ENCODE data around the gene KCNK5. TPM values are rescaled to one million over a fixed set of nuclear protein-coding genes. Genes with fewer than 3 reads are reported as not detected.

Gene KCNK5
- total RNA-seq, 2 experiments from 2014 or later = 4.2 to 4.8 TPM

- Mint-ChIP-seq H3K36me3 (ENCODE audit: low read depth) (no peaks in the 10 kb centered on the region), H3K9me3 (peaks cover 2% of the 10 kb centered on the region), H3K27ac (no peak overlapping the region), H3K27me3 (peaks cover 11% of the 10 kb centered on the region), H3K4me3 (no peak overlapping the region), H3K4me1 (peaks cover 6% of the 10 kb centered on the region)
- POLR2A ChIA-PET = no interaction called here
- DNase-seq = no peak
- CTCF ChIA-PET = no interaction called here
Observed at GRCh38 chr6:39260953-39261352, 31.7 kb upstream of the KCNK5 start.

- POLR2A ChIA-PET = no interaction called here
Observed at GRCh38 chr6:39260456-39260855, 31.2 kb upstream of the KCNK5 start.

GRCh38 chr6:39256294-39256940 lies 27.1 kb upstream of the KCNK5 start:
- Mint-ChIP-seq H3K4me1 (no peaks in the 10 kb centered on the region), H3K27me3 (peaks cover 30% of the 10 kb centered on the region), H3K27ac (no peak overlapping the region), H3K36me3 (ENCODE audit: low read depth) (no peaks in the 10 kb centered on the region), H3K9me3 (peaks cover 12% of the 10 kb centered on the region), H3K4me3 (no peak overlapping the region)
- no peak for DNase-seq
- ChIA-PET POLR2A (no interaction called here), CTCF (interaction anchor here (1.1 kb wide), 2 partner anchors 16 to 28 kb away, joined by 3 read pairs; no protein-coding TSS in a partner anchor)

More at GRCh38 chr6:39260456-39260855, 31.2 kb upstream of the KCNK5 start:
- no peak for DNase-seq
- H3K4me1 Mint-ChIP-seq = peaks cover 6% of the 10 kb centered on the region
- H3K36me3 Mint-ChIP-seq (ENCODE audit: low read depth) = no peaks in the 10 kb centered on the region
- CTCF ChIA-PET = interaction anchor here (1.2 to 1.7 kb wide), 2 partner anchors 9 to 137 kb away, joined by 3 to 7 read pairs; no protein-coding TSS in a partner anchor
- H3K4me3 Mint-ChIP-seq = no peak overlapping the region
- H3K27ac Mint-ChIP-seq = no peak overlapping the region
- H3K9me3 Mint-ChIP-seq = peaks cover 2% of the 10 kb centered on the region
- peaks cover 11% of the 10 kb centered on the region for H3K27me3 Mint-ChIP-seq

- Mint-ChIP-seq H3K36me3 (ENCODE audit: low read depth) (no peaks in the 10 kb centered on the region), H3K9me3 (peaks cover 9% of the 10 kb centered on the region), H3K4me1 (no peaks in the 10 kb centered on the region), H3K27ac (no peak overlapping the region), H3K27me3 (peaks cover 27% of the 10 kb centered on the region), H3K4me3 (no peak overlapping the region)
- CTCF ChIA-PET = interaction anchor here (1.1 to 1.6 kb wide), 2 partner anchors 27 to 48 kb away, joined by 3 to 6 read pairs; no protein-coding TSS in a partner anchor
- no peak for DNase-seq
- POLR2A ChIA-PET = no interaction called here
Observed at GRCh38 chr6:39254999-39255535, 25.8 kb upstream of the KCNK5 start.

DNA sequence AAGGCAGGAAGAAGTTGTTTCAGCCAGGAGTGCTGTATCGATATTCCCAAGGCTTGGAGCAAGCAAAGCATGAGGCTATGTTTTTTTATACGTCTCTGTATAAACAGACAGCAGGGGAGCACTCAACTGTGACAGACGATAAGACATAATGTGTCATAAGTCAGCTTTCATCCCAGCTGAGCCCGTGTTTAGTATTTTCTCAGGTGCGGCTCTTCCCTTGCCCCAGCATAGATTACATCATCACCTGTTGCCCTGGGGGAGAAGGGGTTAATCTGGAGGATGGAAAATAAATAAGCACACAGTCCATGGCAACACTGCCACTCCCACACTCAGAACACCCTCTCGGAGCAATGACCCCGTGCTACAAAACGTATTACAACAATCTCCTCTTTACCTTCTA lies 22.1 kb upstream of the KCNK5 start:
- no peak overlapping the region for H3K4me3 Mint-ChIP-seq
- ChIA-PET POLR2A (no interaction called here), CTCF (interaction anchor here (0.6 kb wide), 1 partner anchor 13 kb away, joined by 3 read pairs; no protein-coding TSS in a partner anchor)
- H3K27ac Mint-ChIP-seq = no peak overlapping the region
- H3K27me3 Mint-ChIP-seq = peaks cover 21% of the 10 kb centered on the region
- peaks cover 5% of the 10 kb centered on the region for H3K4me1 Mint-ChIP-seq
- H3K36me3 Mint-ChIP-seq (ENCODE audit: low read depth) = no peaks in the 10 kb centered on the region
- no peak for DNase-seq
- H3K9me3 Mint-ChIP-seq = peaks cover 9% of the 10 kb centered on the region

GRCh38 chr6:39250507-39250906 lies 21.2 kb upstream of the KCNK5 start:
- Mint-ChIP-seq H3K27me3 (peaks cover 21% of the 10 kb centered on the region), H3K36me3 (ENCODE audit: low read depth) (no peaks in the 10 kb centered on the region), H3K4me3 (no peak overlapping the region), H3K4me1 (peaks cover 5% of the 10 kb centered on the region), H3K27ac (no peak overlapping the region), H3K9me3 (peaks cover 9% of the 10 kb centered on the region)
- POLR2A ChIA-PET = no interaction called here
- DNase-seq = no peak
- CTCF ChIA-PET = interaction anchor here (0.6 kb wide), 1 partner anchor 12 kb away, joined by 3 read pairs; no protein-coding TSS in a partner anchor

DNA sequence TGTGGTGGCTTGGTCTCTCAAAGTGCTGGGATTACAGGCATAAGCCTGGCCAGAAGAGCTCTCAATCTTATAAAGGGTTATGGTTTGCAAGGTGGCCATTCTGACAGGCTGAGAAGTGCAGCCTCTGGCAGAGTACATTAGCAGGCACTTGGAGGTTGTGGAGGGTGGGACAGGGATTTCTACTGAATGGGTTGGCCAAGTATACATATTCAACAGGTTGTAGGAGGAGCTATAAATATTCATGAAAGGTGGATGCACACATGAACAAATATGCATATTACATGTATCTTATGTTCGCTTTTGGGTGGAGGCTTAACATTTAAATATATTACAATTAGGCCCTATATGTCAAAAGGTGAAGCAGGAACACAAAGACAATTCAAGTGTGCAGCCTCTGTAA lies 20.0 kb upstream of the KCNK5 start:
- ChIA-PET CTCF (interaction anchor here (1.0 kb wide), 1 partner anchor 14 kb away, joined by 3 read pairs; no protein-coding TSS in a partner anchor), POLR2A (no interaction called here)
- Mint-ChIP-seq H3K27ac (no peak overlapping the region), H3K36me3 (ENCODE audit: low read depth) (no peaks in the 10 kb centered on the region), H3K27me3 (peaks cover 20% of the 10 kb centered on the region), H3K9me3 (peaks cover 2% of the 10 kb centered on the region), H3K4me3 (no peak overlapping the region), H3K4me1 (peaks cover 5% of the 10 kb centered on the region)
- DNase-seq = no peak

GRCh38 chr6:39247667-39248194 lies 18.5 kb upstream of the KCNK5 start:
- H3K27me3 Mint-ChIP-seq = peaks cover 7% of the 10 kb centered on the region
- no peaks in the 10 kb centered on the region for H3K36me3 Mint-ChIP-seq (ENCODE audit: low read depth)
- DNase-seq = no peak
- H3K4me3 Mint-ChIP-seq = no peak overlapping the region
- POLR2A ChIA-PET = no interaction called here
- CTCF ChIA-PET = no interaction called here
- H3K9me3 Mint-ChIP-seq = no peaks in the 10 kb centered on the region
- peaks cover 5% of the 10 kb centered on the region for H3K4me1 Mint-ChIP-seq
- no peak overlapping the region for H3K27ac Mint-ChIP-seq

DNA sequence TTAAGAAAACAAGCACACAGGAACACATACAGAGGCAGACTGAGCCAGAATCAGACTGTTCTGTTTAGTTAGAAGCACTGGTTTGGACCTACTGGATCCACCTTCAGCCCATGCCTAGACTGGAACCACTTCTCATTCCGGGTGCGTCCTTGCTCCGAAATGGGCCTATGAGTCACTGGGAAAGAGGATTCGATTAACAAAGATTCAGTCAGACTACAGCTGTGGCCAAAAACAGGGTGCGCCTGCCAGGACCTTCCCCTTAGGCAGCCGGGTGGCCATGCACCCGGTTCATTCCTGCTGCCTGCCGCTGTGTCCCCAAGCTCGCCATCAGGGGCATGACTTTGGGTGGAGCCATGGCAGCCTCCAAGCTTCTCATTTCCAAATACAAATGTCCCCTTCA lies 14.5 kb upstream of the KCNK5 start:
- no peaks in the 10 kb centered on the region for H3K9me3 Mint-ChIP-seq
- H3K27me3 Mint-ChIP-seq = no peaks in the 10 kb centered on the region
- CTCF ChIA-PET = interaction anchor here (1.8 to 2.8 kb wide), 2 partner anchors 14 to 21 kb away, joined by 4 to 8 read pairs; partner anchors contain the start of gene KCNK5
- no peak overlapping the region for H3K27ac Mint-ChIP-seq
- POLR2A ChIA-PET = no interaction called here
- H3K36me3 Mint-ChIP-seq (ENCODE audit: low read depth) = no peaks in the 10 kb centered on the region
- no peak overlapping the region for H3K4me3 Mint-ChIP-seq
- H3K4me1 Mint-ChIP-seq = peaks cover 5% of the 10 kb centered on the region
- DNase-seq = no peak

DNA sequence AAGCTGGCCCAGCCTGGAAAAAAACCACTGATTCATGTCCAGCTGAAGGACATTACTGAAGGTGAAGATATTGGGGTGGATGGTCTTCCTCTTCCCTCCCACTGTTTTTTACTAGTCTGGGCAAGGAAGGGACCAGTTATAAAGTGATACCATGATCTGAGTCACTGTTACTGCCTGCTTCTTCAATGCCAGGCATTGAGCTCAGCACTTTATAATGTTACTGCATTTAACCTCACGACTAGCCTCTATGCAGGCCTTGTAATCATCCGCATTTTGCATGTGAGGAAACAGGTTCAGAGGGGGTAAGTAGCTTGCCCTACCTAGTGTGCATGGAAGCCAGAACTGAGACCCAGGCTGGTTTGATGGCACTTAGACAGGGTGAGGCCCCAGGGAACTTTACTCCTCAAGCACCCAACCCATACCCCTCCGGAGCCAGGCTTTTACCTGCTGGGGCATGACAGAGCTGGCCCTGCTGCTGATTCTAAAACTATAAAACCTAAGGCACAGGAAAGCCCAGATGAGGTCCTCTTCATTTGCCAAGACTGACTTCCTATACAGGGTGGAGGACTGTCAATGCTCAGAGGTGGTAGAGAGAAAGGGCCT lies 11.0 kb upstream of the KCNK5 start:
- Mint-ChIP-seq H3K9me3 (no peaks in the 10 kb centered on the region), H3K4me3 (no peak overlapping the region), H3K4me1 (no peaks in the 10 kb centered on the region), H3K27me3 (peaks cover 3% of the 10 kb centered on the region), H3K27ac (no peak overlapping the region), H3K36me3 (ENCODE audit: low read depth) (no peaks in the 10 kb centered on the region)
- POLR2A ChIA-PET = no interaction called here
- no peak for DNase-seq
- CTCF ChIA-PET = interaction anchor here (0.8 to 1.4 kb wide), 4 partner anchors 10 to 24 kb away, joined by 3 to 4 read pairs (median 3); no protein-coding TSS in a partner anchor

DNA sequence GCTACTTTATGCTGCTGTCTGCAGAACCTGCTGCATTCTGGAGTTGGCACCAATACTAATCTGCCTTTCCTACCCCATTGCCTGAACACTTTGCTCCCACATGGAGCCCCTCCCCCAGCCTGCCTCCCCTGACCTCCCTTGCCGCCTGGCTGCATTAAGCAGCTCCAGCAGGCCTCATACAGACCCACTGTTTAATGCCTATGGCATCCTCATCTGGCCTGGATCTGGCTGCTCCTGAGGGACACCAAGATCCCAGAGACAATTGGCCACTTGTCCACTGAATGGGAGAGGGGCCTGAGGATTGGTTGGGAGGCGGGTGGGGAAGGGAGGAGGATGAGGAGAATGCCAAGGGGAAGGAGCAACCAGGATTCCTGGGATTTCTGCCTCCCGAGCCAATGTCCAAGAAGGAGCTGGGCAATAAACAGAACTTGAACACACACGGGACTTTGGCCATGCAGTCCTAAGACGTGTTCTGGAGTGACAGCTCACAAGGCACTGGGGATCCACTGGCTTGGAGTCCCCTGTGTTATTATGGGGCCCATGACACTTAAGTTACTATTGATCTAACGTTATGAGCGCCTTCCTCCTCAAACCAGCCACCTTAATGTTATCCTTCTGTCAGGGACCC lies 10.4 kb upstream of the KCNK5 start:
- Mint-ChIP-seq H3K36me3 (ENCODE audit: low read depth) (no peaks in the 10 kb centered on the region), H3K4me1 (no peaks in the 10 kb centered on the region), H3K4me3 (no peak overlapping the region), H3K27ac (no peak overlapping the region), H3K9me3 (no peaks in the 10 kb centered on the region), H3K27me3 (peaks cover 5% of the 10 kb centered on the region)
- POLR2A ChIA-PET = no interaction called here
- no peak for DNase-seq
- CTCF ChIA-PET = interaction anchor here (0.8 to 1.4 kb wide), 4 partner anchors 10 to 25 kb away, joined by 3 to 4 read pairs (median 3); no protein-coding TSS in a partner anchor

GRCh38 chr6:39236742-39237141 lies 7.5 kb upstream of the KCNK5 start:
- no peak overlapping the region for H3K4me3 Mint-ChIP-seq
- H3K36me3 Mint-ChIP-seq (ENCODE audit: low read depth) = no peaks in the 10 kb centered on the region
- no peak overlapping the region for H3K27ac Mint-ChIP-seq
- ChIA-PET CTCF (interaction anchor here (0.6 kb wide), 1 partner anchor 79 kb away, joined by 3 read pairs; no protein-coding TSS in a partner anchor), POLR2A (no interaction called here)
- no peak for DNase-seq
- H3K4me1 Mint-ChIP-seq = no peaks in the 10 kb centered on the region
- peaks cover 5% of the 10 kb centered on the region for H3K27me3 Mint-ChIP-seq
- no peaks in the 10 kb centered on the region for H3K9me3 Mint-ChIP-seq
